Measurements from ENCODE around the gene SLC3A2. TPM values are rescaled to one million over a fixed set of nuclear protein-coding genes. Genes with fewer than 3 reads are reported as not detected.

The SLC3A2 gene
- total RNA-seq, 4 donors from 2014 or later = 69.8 to 206 (median 98.4) TPM

GRCh38 chr11:62892077-62892922, 11.6 kb downstream of the SLC3A2 start:
- intact Hi-C loops (cut with DNase I; ENCODE audit: low total_unique reads) = no loop called here
- Histone ChIP-seq H3K36me3 (no peaks in the 10 kb centered on the region), H3K27me3 (no peaks in the 10 kb centered on the region), H3K4me3 (no peak overlapping the region), H3K27ac (no peak overlapping the region), H3K4me1 (no peaks in the 10 kb centered on the region), H3K9me3 (no peaks in the 10 kb centered on the region)
- TF ChIP-seq POLR2A (IDR thresholded peaks at IDR 0.05) = no peak
- TF ChIP-seq CTCF (IDR thresholded peaks at IDR 0.05) = no peak
- no peak for DNase-seq

- no peak for DNase-seq
- H3K27me3 ChIP-seq = no peaks in the 10 kb centered on the region
- H3K36me3 ChIP-seq = no peaks in the 10 kb centered on the region
- H3K4me1 ChIP-seq = no peaks in the 10 kb centered on the region
- no peak overlapping the region for H3K4me3 ChIP-seq
- no peak overlapping the region for H3K27ac ChIP-seq
- TF ChIP-seq CTCF (IDR thresholded peaks at IDR 0.05) (no peak), POLR2A (IDR thresholded peaks at IDR 0.05) (no peak)
- H3K9me3 ChIP-seq = no peaks in the 10 kb centered on the region
- intact Hi-C loops (cut with DNase I; ENCODE audit: low total_unique reads) = no loop called here
Measured at GRCh38 chr11:62895501-62895900, 14.8 kb downstream of the SLC3A2 start.

- intact Hi-C loops (cut with DNase I; ENCODE audit: low total_unique reads) = no loop called here
- H3K9me3 ChIP-seq = no peaks in the 10 kb centered on the region
- no peaks in the 10 kb centered on the region for H3K27me3 ChIP-seq
- H3K4me3 ChIP-seq = no peak overlapping the region
- no peak overlapping the region for H3K27ac ChIP-seq
- H3K36me3 ChIP-seq = no peaks in the 10 kb centered on the region
- no peak for TF ChIP-seq POLR2A (IDR thresholded peaks at IDR 0.05)
- TF ChIP-seq CTCF (IDR thresholded peaks at IDR 0.05) = no peak
- no peaks in the 10 kb centered on the region for H3K4me1 ChIP-seq
- peak in 1 of 2 donors; percentile 72 for DNase-seq
Measured at GRCh38 chr11:62896049-62896448, 15.4 kb downstream of the SLC3A2 start.

GRCh38 chr11:62897311-62897710, 16.6 kb downstream of the SLC3A2 start:
- intact Hi-C loops (cut with DNase I; ENCODE audit: low total_unique reads) = no loop called here
- Histone ChIP-seq H3K4me1 (no peaks in the 10 kb centered on the region), H3K36me3 (no peaks in the 10 kb centered on the region), H3K4me3 (no peak overlapping the region), H3K27ac (no peak overlapping the region), H3K27me3 (no peaks in the 10 kb centered on the region), H3K9me3 (no peaks in the 10 kb centered on the region)
- TF ChIP-seq CTCF (IDR thresholded peaks at IDR 0.05) (no peak), POLR2A (IDR thresholded peaks at IDR 0.05) (no peak)
- no peak for DNase-seq

- H3K4me1 ChIP-seq = no peaks in the 10 kb centered on the region
- no peak for DNase-seq
- no peaks in the 10 kb centered on the region for H3K9me3 ChIP-seq
- no peak overlapping the region for H3K27ac ChIP-seq
- no peaks in the 10 kb centered on the region for H3K36me3 ChIP-seq
- intact Hi-C loops (cut with DNase I; ENCODE audit: low total_unique reads) = no loop called here
- H3K27me3 ChIP-seq = no peaks in the 10 kb centered on the region
- no peak overlapping the region for H3K4me3 ChIP-seq
- TF ChIP-seq CTCF (IDR thresholded peaks at IDR 0.05) = no peak
- TF ChIP-seq POLR2A (IDR thresholded peaks at IDR 0.05) = no peak
Measured at GRCh38 chr11:62898027-62898426, 17.3 kb downstream of the SLC3A2 start.

All from uterus (tissue), 4 donors.